Measurements from ENCODE around the gene THSD4. TPM values are rescaled to one million over a fixed set of nuclear protein-coding genes. Genes with fewer than 3 reads are reported as not detected.
A peak's percentile ranks its signal among the peaks of the same experiment; 100 is the strongest.

Gene THSD4
- total and polyA plus RNA-seq, 2 donors (not counting 1 experiment from before 2014, with no cell fraction given): 43.1 to 95.5 TPM

- Histone ChIP-seq H3K9me3 (ENCODE audit: control insufficient read depth, insufficient read depth, low read depth, low read length) (no peaks in the 10 kb centered on the region), H3K4me3 (replicated peaks in 1 of 4; ENCODE audit: control extremely low read depth in 1 of 4, insufficient read depth in 1 of 4, low read depth in 3 of 4, low read length in 4 of 4) (no peak overlapping the region), H3K9ac (ENCODE audit: insufficient read depth, low read length) (no peak overlapping the region), H3K27me3 (ENCODE audit: control insufficient read depth, insufficient read depth, low read length) (no peaks in the 10 kb centered on the region), H4K20me1 (ENCODE audit: control insufficient read depth, extremely low read depth, insufficient read depth, low read length) (no peaks in the 10 kb centered on the region), H2AFZ (ENCODE audit: low read length) (no peak overlapping the region), H3K79me2 (ENCODE audit: control insufficient read depth, insufficient read depth, low read length) (no peaks in the 10 kb centered on the region), H3K36me3 (ENCODE audit: control insufficient read depth, insufficient read depth, low read length) (no peaks in the 10 kb centered on the region), H3K4me1 (ENCODE audit: control insufficient read depth, extremely low read depth, insufficient read depth, low read length) (peaks cover 8% of the 10 kb centered on the region), H3K27ac (ENCODE audit: insufficient read depth, low read length) (peak overlapping the region; percentile 50), H3K4me2 (ENCODE audit: extremely low read depth, insufficient read depth, low read length) (no peak overlapping the region)
- TF ChIP-seq CTCF (conservative IDR thresholded peaks at IDR 0.05 in 1 of 2, IDR thresholded peaks at IDR 0.05 in 1 of 2; ENCODE audit: low read depth in 1 of 2, low read length in 2 of 2) (no peak), EZH2 (IDR thresholded peaks at IDR 0.05; ENCODE audit: low read length, missing control alignments) (no peak)
- DNase-seq (ENCODE audit: low read depth in 2 of 2): peak; percentile 52 to 87
Observed at GRCh38 chr15:71272932-71273331, 157.7 kb downstream of the THSD4 start.

GRCh38 chr15:71273731-71274447 is 158.6 kb downstream of the THSD4 start:
- H3K9ac ChIP-seq (ENCODE audit: insufficient read depth, low read length): no peak overlapping the region
- H3K9me3 ChIP-seq (ENCODE audit: control insufficient read depth, insufficient read depth, low read depth, low read length): no peaks in the 10 kb centered on the region
- no peaks in the 10 kb centered on the region for H3K36me3 ChIP-seq (ENCODE audit: control insufficient read depth, insufficient read depth, low read length)
- H4K20me1 ChIP-seq (ENCODE audit: control insufficient read depth, extremely low read depth, insufficient read depth, low read length): no peaks in the 10 kb centered on the region
- H2AFZ ChIP-seq (ENCODE audit: low read length): no peak overlapping the region
- H3K4me1 ChIP-seq (ENCODE audit: control insufficient read depth, extremely low read depth, insufficient read depth, low read length): peaks cover 17% of the 10 kb centered on the region
- no peak for TF ChIP-seq CTCF (conservative IDR thresholded peaks at IDR 0.05 in 1 of 2, IDR thresholded peaks at IDR 0.05 in 1 of 2; ENCODE audit: low read depth in 1 of 2, low read length in 2 of 2)
- no peak for TF ChIP-seq EZH2 (IDR thresholded peaks at IDR 0.05; ENCODE audit: low read length, missing control alignments)
- peak overlapping the region; percentile 46 for H3K27ac ChIP-seq (ENCODE audit: insufficient read depth, low read length)
- peak in 1 of 2 donors; percentile 30 for DNase-seq (ENCODE audit: low read depth in 2 of 2)
- H3K4me2 ChIP-seq (ENCODE audit: extremely low read depth, insufficient read depth, low read length): no peak overlapping the region
- no peak overlapping the region for H3K4me3 ChIP-seq (replicated peaks in 1 of 4; ENCODE audit: control extremely low read depth in 1 of 4, insufficient read depth in 1 of 4, low read depth in 3 of 4, low read length in 4 of 4)
- no peaks in the 10 kb centered on the region for H3K79me2 ChIP-seq (ENCODE audit: control insufficient read depth, insufficient read depth, low read length)
- H3K27me3 ChIP-seq (ENCODE audit: control insufficient read depth, insufficient read depth, low read length): no peaks in the 10 kb centered on the region

GRCh38 chr15:71274448-71274798 is 159.2 kb downstream of the THSD4 start:
- no peak overlapping the region for H2AFZ ChIP-seq (ENCODE audit: low read length)
- H3K9me3 ChIP-seq (ENCODE audit: control insufficient read depth, insufficient read depth, low read depth, low read length): no peaks in the 10 kb centered on the region
- peaks cover 19% of the 10 kb centered on the region for H3K4me1 ChIP-seq (ENCODE audit: control insufficient read depth, extremely low read depth, insufficient read depth, low read length)
- no peaks in the 10 kb centered on the region for H4K20me1 ChIP-seq (ENCODE audit: control insufficient read depth, extremely low read depth, insufficient read depth, low read length)
- H3K36me3 ChIP-seq (ENCODE audit: control insufficient read depth, insufficient read depth, low read length): no peaks in the 10 kb centered on the region
- no peak overlapping the region for H3K4me3 ChIP-seq (replicated peaks in 1 of 4; ENCODE audit: control extremely low read depth in 1 of 4, insufficient read depth in 1 of 4, low read depth in 3 of 4, low read length in 4 of 4)
- TF ChIP-seq EZH2 (IDR thresholded peaks at IDR 0.05; ENCODE audit: low read length, missing control alignments) (no peak), CTCF (conservative IDR thresholded peaks at IDR 0.05 in 1 of 2, IDR thresholded peaks at IDR 0.05 in 1 of 2; ENCODE audit: low read depth in 1 of 2, low read length in 2 of 2) (no peak)
- no peak overlapping the region for H3K9ac ChIP-seq (ENCODE audit: insufficient read depth, low read length)
- no peak overlapping the region for H3K4me2 ChIP-seq (ENCODE audit: extremely low read depth, insufficient read depth, low read length)
- peak overlapping the region; percentile 46 for H3K27ac ChIP-seq (ENCODE audit: insufficient read depth, low read length)
- DNase-seq (ENCODE audit: low read depth in 2 of 2): no peak
- H3K27me3 ChIP-seq (ENCODE audit: control insufficient read depth, insufficient read depth, low read length): no peaks in the 10 kb centered on the region
- no peaks in the 10 kb centered on the region for H3K79me2 ChIP-seq (ENCODE audit: control insufficient read depth, insufficient read depth, low read length)

All from fibroblast of lung (primary cell).